GM21825 (cell line): Measurements from ENCODE around the gene BDH2.

ENCODE experiments used
- ATAC-seq: cut with Tn5 transposase; IDR thresholded peaks from one replicate; pipeline ENCODE4 v1.9.1; 2021; ENCODE audit warnings: mild to moderate bottlenecking, moderate library complexity; ENCODE audit not compliant: unreplicated experiment

BDH2 gene

GRCh38 chr4:103029300-103029699 is 70.3 kb downstream of the BDH2 start:
- ATAC-seq: no peak
